GM12864 (cell line): ENCODE measurements around the gene CCDC88A.
"Not testable (repeated sequence)": the region's sequence is repeated elsewhere in the genome, so short reads cannot be mapped to it uniquely, and the experiment has no call there.

Experiments
- DNase-seq: peaks from one replicate; pipeline ENCODE4 v3.0.0-alpha.2; 2011; ENCODE audit warnings: low read depth
- H3K4me3 ChIP-seq: 2 replicates; pipeline ENCODE4 v1.5.1; 2011; ENCODE audit warnings: mild to moderate bottlenecking, low read depth, low read length, control low read depth
- TF ChIP-seq, protein P1 (sequence below): IDR thresholded peaks from 2 replicates; pipeline ENCODE4 v1.5.1; 2011; ENCODE audit warnings: low read depth, mild to moderate bottlenecking, moderate library complexity, low read length, control low read depth, inconsistent platforms; ENCODE audit errors: missing control alignments

The CCDC88A gene

DNA sequence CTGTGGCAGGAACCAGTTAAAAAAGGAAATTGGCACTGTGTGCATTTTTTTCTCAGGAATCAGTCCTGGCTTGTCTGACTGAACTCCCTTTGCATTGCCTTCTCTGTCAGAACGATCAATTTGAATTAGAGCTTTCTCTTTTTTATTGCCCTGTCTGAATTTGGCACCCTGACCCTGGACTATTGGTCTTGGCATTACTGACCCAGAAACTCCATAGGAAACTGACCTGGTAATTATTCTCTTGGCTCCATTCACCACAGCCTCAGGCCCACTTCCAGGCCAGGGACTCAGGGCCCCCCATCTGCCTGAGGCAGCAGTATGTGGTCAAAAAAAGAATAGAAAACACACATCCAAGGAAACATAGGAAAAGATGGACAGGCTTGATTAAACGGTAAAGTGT is 32.0 kb upstream of the CCDC88A start:
- no peak for DNase-seq
- no peak overlapping the region for H3K4me3 ChIP-seq
- TF ChIP-seq, protein P1, sequence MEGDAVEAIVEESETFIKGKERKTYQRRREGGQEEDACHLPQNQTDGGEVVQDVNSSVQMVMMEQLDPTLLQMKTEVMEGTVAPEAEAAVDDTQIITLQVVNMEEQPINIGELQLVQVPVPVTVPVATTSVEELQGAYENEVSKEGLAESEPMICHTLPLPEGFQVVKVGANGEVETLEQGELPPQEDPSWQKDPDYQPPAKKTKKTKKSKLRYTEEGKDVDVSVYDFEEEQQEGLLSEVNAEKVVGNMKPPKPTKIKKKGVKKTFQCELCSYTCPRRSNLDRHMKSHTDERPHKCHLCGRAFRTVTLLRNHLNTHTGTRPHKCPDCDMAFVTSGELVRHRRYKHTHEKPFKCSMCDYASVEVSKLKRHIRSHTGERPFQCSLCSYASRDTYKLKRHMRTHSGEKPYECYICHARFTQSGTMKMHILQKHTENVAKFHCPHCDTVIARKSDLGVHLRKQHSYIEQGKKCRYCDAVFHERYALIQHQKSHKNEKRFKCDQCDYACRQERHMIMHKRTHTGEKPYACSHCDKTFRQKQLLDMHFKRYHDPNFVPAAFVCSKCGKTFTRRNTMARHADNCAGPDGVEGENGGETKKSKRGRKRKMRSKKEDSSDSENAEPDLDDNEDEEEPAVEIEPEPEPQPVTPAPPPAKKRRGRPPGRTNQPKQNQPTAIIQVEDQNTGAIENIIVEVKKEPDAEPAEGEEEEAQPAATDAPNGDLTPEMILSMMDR = no peak

DNA sequence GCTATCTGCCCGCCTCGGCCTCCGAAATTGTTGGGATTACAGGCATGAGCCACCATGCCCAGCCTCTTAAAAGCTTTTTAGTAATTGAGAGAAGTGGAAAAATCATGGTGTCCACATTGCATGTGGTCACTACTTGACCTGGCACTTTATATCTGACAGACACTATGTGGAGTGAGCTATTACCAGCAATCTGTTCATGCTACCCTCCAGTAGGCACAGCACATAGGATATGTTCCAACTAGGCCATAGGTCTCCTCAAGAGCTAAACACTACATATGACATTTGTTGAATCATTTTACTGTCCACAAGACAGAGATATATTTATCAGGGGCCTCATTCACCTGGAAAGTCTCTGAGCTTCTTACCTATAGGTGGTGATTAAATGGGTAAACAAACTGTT is 30.4 kb upstream of the CCDC88A start:
- not testable (repeated sequence) for H3K4me3 ChIP-seq

DNA sequence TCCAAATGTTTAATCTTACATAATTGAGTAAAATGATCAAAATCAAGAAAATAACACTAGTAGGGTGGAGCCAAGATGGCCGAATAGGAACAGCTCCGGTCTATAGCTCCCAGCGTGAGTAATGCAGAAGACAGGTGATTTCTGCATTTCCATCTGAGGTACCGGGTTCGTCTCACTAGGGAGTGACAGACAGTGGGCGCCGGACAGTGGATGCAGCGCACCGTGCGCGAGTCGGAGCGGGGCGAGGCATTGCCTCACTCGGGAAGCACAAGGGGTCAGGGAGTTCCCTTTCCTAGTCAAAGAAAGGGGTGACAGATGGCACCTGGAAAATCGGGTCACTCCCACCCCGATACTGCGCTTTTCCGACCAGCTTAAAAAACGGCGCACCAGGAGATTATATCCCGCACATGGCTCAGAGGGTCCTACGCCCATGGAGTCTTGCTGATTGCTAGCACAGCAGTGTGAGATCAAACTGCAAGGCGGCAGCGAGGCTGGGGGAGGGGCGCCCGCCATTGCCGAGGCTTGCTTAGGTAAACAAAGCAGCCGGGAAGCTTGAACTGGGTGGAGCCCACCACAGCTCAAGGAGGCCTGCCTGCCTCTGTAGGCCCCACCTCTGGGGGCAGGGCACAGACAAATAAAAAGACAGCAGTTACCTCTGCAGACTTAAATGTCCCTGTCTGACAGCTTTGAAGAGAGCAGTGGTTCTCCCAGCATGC is 22.5 kb upstream of the CCDC88A start:
- not testable (repeated sequence) for H3K4me3 ChIP-seq, DNase-seq

More for the DNA sequence above, 30.4 kb upstream of the CCDC88A start:
- not testable (repeated sequence) for DNase-seq

DNA sequence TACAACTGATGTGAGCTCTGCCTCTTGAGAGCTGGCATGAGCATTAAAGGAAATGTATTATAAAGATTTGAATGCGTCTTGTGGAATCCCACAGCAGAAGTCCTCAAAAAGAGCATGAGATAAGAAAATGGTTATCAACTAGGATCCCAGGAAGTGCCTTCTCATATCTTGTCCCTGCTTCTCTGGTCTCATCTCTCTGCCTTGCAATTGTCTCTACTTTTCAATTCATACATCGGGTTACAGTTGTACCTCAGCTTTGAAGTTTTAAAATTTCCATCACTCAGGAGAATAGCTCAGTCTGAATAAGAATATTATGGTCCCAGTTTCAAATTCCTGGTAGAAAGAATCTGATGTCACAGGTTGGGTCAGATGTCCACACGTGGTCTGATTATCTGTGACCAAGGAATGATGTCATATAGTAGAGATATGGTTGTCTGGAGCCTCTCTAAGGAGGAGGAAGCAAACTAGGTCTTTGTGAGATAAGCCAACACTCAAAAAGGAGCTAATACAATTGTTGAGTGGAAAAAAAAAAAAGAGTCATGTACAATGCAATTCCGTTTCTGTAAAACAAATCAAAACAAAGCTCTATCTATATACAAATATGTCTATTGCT is 21.7 kb upstream of the CCDC88A start:
- no peak for DNase-seq
- TF ChIP-seq, protein P1 = no peak
- no peak overlapping the region for H3K4me3 ChIP-seq

DNA sequence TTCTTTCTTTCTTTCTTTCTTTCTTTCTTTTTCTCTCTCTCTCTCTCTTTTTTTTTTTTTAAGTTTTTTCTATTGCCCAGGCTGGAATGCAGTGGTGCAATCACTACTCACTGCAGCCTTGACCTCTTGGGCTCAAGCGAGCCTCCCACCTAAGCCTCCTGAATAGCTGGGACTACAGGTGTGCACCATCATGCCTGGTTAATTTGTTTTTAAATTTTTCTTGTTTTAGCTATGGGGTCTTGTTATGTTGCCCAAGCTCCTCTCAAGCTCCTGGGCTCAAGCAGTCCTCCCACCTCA is 19.4 kb upstream of the CCDC88A start:
- TF ChIP-seq, protein P1 = no peak
- no peak for DNase-seq
- no peak overlapping the region for H3K4me3 ChIP-seq

DNA sequence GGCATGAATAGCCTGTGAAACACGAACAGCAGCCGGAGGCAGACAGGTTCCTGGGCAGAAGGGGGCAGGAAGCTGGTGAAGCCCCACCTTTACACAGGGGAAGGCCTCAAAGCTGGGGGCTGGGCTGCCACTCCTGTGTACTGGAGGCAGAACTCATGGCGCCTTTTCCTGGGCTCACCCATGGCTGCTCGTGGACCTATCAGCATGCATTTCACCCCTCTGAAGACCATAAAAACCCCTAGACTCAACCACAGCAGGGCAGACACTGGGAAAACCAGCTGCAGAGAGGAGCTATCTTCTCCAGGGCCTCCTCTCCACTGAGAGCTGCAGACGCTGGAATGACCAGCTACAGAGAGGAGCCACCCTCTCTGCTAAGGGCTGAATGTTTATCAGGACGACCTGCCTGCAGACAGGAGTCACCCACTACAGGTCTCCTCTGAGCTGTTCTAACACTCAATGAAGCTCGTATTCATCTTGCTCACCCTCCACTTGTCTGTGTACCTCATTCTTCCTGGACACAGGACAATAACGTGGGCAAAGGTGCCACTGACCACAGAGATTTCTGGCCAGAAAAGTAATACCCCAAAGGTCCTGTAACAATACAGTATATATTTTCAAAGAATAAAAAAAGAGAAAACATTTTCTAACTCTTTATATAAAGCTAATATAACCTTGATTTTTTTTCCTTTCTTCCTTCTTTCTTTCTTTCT is 18.9 kb upstream of the CCDC88A start:
- TF ChIP-seq, protein P1 = no peak
- DNase-seq = no peak
- no peak overlapping the region for H3K4me3 ChIP-seq

DNA sequence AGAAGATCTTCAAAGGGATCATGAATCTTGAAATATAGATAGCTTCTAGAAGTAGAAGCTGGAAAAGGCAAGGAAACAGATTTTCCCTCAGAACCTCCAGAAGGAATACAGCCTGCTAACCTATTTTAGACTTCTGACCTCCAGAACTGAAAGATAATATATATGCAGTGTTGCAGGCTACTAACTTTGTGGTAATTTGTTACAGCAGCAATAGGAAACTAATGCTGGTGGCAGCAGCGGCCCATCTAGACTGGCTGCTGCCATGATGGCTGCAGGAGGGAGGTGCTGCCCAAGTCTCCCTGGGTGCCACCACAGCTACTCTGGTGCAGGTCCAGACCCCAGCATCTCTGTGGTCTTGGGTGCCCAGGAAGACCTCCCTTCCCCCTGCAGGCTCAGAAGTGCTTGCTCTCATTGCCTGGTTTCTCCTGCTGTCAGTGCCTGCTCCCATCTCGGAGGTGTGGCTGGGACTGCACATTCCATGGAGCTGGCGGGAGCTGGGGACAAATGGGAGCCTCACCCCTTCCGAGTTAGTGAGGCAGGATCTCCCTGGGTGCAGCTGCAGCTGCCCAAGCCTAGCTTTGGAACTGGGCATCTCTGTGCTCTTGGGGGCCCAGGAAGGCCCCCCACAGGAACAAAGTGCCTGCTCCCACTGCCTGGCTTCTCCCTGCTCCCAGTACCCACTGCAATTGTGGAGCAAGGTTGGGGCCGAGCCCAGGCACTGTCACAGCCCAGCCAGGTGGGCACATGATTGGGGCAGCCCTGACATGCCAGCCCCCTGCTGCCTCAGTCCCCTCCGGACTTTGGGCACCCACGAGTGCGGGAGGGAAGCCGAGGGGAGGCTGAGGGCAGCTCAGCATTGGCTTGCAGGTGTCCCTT is 18.1 kb upstream of the CCDC88A start:
- no peak overlapping the region for H3K4me3 ChIP-seq

More for the DNA sequence above, 18.1 kb upstream of the CCDC88A start:
- DNase-seq = no peak
- TF ChIP-seq, protein P1 = no peak
